Right renal pelvis (tissue), 4 donors: ENCODE measurements around the gene ACOT9. TPM values are rescaled to one million over a fixed set of nuclear protein-coding genes. Genes with fewer than 3 reads are reported as not detected.
"Not testable (repeated sequence)": the region's sequence is repeated elsewhere in the genome, so short reads cannot be mapped to it uniquely, and the experiment has no call there.

Experiments used
- DNase-seq, 4 donors: peaks; one replicate each; pipeline ENCODE4 v3.0.0-alpha.2; 2013; ENCODE audit warnings: low read depth in 4 of 4, low spot score in 3 of 4, missing footprints in 1 of 4
- polyA plus RNA-seq, 4 donors: library from polyadenylated mRNA; unstranded; fragments of 120-200 nt; gene quantifications; one replicate each; pipeline ENCODE4 v1.2.1, GENCODE V29; 2013; ENCODE audit not compliant: insufficient read length in 4 of 4

The ACOT9 gene
- polyA plus RNA-seq, 4 donors: 30.2 to 33.4 (median 32.6) TPM

- DNase-seq: no peak
These were observed 23.8 kb upstream of the ACOT9 start for GRCh38 chrX:23766650-23767551.

- DNase-seq: no peak
These were observed 22.8 kb upstream of the ACOT9 start for GRCh38 chrX:23765868-23766267.

DNA sequence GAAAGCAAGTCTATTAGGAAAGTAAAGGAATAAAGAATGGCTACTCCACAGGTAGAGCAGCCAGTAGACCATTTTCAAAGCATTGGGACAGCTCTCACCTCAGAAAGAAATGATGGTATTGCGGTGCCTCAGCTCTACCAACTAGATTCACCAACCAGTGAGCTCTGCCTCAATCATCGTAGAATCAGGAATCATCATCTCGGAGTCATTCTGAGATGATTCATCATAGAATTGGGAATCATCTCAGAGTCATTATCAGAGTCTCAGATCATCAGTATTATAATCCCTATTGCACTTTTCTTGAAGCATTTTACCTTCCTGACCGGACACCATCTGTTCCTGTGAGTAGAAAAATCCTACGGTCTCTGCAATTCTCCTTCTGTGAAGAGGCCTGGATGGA is 22.4 kb upstream of the ACOT9 start:
- no peak for DNase-seq

- no peak for DNase-seq
These were observed 21.3 kb upstream of the ACOT9 start for GRCh38 chrX:23764188-23764984.

DNA sequence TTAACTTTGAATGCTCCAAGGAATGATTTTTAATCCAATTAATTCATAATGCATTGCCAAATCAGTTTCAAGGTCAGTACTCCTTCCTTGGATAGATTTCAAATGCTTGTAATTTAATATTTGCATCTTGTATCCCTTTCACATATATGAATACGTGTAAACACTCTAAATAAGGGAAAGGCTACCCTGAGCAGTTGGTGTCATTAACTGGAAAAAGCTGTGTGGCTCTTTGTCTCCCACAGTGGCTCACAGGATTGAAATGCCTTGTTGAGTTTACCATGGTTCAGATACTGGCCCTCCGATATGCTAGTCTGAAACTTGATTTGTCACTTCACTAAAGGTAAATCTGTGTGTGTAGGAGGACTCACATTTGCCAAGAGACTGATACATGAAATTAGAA is 16.7 kb upstream of the ACOT9 start:
- DNase-seq: no peak

- no peak for DNase-seq
These were observed 13.1 kb upstream of the ACOT9 start for GRCh38 chrX:23756165-23756564.

GRCh38 chrX:23754664-23755063 is 11.6 kb upstream of the ACOT9 start:
- no peak for DNase-seq

GRCh38 chrX:23752740-23753415 is 9.8 kb upstream of the ACOT9 start:
- DNase-seq: no peak

DNA sequence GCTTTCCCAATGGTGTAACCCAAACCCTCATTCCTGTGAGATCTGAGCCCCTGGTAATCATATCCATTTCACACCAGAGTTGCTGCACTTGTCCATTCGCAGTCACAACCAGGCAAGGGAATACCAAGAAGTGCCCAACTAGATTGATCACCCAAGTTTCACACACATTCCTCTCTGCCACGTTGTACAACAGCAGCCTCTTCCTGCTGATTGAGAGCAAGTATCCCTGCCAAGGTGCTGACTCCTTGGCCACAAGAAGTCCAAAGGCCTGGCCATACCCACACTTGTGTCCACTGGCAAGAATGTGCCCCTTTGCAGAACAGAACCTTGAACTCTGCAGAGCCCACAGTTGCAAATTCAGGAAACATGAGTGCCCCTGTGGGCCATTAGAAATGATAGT is 6.5 kb upstream of the ACOT9 start:
- DNase-seq: no peak

GRCh38 chrX:23749129-23749528 is 6.1 kb upstream of the ACOT9 start:
- DNase-seq: no peak

GRCh38 chrX:23745786-23746185 is 2.7 kb upstream of the ACOT9 start:
- no peak for DNase-seq

DNA sequence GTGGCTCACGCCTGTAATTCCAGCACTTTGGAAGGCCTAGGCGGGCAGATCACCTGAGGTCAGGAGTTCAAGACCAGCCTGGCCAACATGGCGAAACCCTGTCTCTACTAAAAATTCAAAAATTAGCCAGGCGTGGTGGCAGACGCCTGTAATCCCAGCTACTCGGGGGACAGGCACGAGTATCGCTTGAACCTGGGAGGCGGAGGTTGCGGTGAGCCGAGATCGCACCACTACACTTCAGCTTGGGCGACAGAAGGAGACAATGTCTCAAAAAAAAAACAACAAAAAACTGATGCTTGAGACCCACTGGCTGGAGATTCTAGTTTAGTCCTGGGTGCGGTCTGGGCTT is 521 bp upstream of the ACOT9 start:
- DNase-seq: not testable (repeated sequence)

DNA sequence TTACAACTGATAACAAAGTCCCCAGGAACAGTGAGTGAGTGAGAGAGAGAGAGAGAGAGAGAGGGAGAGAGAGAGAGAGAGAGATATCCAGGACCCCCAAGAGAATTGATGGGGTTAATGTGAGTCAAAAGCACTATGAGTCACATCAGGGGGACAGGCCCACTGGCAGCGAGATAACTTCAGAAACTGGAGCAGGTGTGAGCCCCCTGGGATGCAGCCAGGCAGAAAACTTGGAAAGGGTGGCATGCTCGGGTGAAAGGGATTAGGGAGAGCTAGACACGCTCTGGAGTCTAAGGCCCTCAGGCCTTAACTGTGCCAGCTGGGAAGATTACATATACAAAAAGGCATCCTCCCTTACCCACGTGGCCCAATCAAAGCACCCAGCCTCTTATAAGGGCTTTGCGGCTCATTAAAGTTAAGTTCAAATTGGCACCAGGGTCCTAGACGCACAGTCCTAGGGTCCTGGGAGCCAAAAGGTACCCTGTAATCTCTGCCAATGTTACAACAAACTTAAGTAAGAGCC is 841 bp downstream of the ACOT9 start:
- DNase-seq: peak in 1 of 4 donors; percentile 19

- DNase-seq: no peak
These were observed 5.7 kb downstream of the ACOT9 start for GRCh38 chrX:23737413-23737812.

- DNase-seq: no peak
These were observed 7.0 kb downstream of the ACOT9 start for GRCh38 chrX:23736030-23736429.

GRCh38 chrX:23732704-23733103 is 10.4 kb downstream of the ACOT9 start:
- no peak for DNase-seq

DNA sequence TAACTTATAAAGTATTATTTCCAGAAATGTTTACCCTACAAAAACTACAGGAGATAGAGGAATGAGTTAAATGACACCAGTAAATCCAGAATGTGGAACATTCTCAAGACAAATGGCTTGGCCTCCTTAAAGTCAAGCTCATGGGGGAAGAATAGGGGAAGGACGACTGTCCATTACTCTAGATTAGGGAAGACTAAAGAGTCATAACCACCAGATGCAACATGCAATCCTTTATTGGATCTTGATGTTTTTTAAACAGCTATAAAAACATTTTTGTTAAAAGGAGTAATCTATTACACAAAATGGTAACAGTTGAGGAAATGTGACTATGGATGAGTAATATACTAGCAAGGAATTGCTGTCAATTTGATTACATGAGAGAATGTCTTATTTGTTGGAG is 11.1 kb downstream of the ACOT9 start:
- no peak for DNase-seq

DNA sequence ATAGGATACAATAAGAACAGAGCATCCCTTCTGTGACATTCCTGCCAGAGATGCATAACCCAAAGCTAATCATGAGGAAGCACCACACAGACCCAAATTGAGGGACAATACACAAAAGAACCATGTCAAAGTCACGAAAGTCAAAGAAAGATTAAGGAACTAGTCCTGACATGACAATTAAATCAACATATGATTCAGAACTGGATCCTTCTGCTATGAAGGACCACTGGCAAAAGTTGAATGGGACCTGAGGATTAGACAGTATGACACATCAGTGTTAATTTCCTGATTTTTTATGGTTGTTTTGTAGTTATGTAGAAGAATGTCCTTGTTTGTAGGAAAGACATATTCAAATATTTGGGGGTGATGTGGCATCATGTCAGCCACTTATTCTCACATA is 13.9 kb downstream of the ACOT9 start:
- no peak for DNase-seq

- no peak for DNase-seq
These were observed 15.9 kb downstream of the ACOT9 start for GRCh38 chrX:23727206-23727605.

DNA sequence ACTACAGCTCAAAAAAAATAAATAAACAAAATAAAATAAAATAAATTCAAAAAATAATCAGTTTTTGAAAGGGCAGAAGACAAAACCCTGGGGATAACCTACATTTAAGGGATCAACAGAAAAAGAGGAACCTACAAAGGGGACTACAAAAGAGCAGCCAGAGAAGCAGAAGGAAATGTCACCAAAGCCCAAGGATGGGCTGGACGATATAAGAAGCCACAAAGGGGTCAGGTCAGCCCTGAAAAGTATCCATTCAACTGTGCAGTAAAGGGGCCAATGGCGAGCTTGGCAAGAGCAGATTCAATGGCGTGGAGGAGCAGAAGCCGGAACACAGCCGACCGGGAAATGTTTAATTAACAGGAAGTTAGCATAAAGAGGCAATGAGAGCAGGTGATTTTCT is 16.9 kb downstream of the ACOT9 start:
- DNase-seq: no peak

- DNase-seq: no peak
These were observed 22.9 kb downstream of the ACOT9 start for GRCh38 chrX:23720117-23720677.
